HG03457 (cell line): ENCODE data around the gene FAM186B.

Experiments
- ATAC-seq: cut with Tn5 transposase; IDR thresholded peaks from one replicate; pipeline ENCODE4 v1.9.1; 2021; ENCODE audit warnings: moderate number of reproducible peaks; ENCODE audit not compliant: unreplicated experiment

The FAM186B gene

GRCh38 chr12:49554266-49554665 lies 51.2 kb downstream of the FAM186B start:
- no peak for ATAC-seq

- ATAC-seq, result no peak
Observed at GRCh38 chr12:49553512-49554088, 51.8 kb downstream of the FAM186B start.

GRCh38 chr12:49552899-49553298 lies 52.5 kb downstream of the FAM186B start:
- no peak for ATAC-seq

GRCh38 chr12:49552425-49552824 lies 53.0 kb downstream of the FAM186B start:
- no peak for ATAC-seq

- no peak for ATAC-seq
Observed at GRCh38 chr12:49552014-49552413, 53.4 kb downstream of the FAM186B start.

GRCh38 chr12:49550693-49551252 lies 54.7 kb downstream of the FAM186B start:
- no peak for ATAC-seq

GRCh38 chr12:49549735-49550692 lies 55.4 kb downstream of the FAM186B start:
- ATAC-seq, result no peak

GRCh38 chr12:49548822-49549648 lies 56.4 kb downstream of the FAM186B start:
- ATAC-seq, result no peak

- ATAC-seq, result no peak
Observed at GRCh38 chr12:49548481-49548821, 57.0 kb downstream of the FAM186B start.

GRCh38 chr12:49547090-49547690 lies 58.2 kb downstream of the FAM186B start:
- no peak for ATAC-seq

GRCh38 chr12:49546481-49546880 lies 59.0 kb downstream of the FAM186B start:
- no peak for ATAC-seq

GRCh38 chr12:49545815-49546214 lies 59.6 kb downstream of the FAM186B start:
- no peak for ATAC-seq

- ATAC-seq, result no peak
Observed at GRCh38 chr12:49543914-49544815, 61.3 kb downstream of the FAM186B start.

GRCh38 chr12:49543221-49543913 lies 62.1 kb downstream of the FAM186B start:
- no peak for ATAC-seq

- ATAC-seq, result no peak
Observed at GRCh38 chr12:49542592-49543160, 62.8 kb downstream of the FAM186B start.

- ATAC-seq, result no peak
Observed at GRCh38 chr12:49541911-49542505, 63.4 kb downstream of the FAM186B start.

- no peak for ATAC-seq
Observed at GRCh38 chr12:49541140-49541861, 64.1 kb downstream of the FAM186B start.
